Measurements from ENCODE around the gene TMEM179B. TPM values are rescaled to one million over a fixed set of nuclear protein-coding genes. Genes with fewer than 3 reads are reported as not detected.

Gene TMEM179B
- total RNA-seq, 1 experiment from 2014 or later = 51.6 TPM

DNA sequence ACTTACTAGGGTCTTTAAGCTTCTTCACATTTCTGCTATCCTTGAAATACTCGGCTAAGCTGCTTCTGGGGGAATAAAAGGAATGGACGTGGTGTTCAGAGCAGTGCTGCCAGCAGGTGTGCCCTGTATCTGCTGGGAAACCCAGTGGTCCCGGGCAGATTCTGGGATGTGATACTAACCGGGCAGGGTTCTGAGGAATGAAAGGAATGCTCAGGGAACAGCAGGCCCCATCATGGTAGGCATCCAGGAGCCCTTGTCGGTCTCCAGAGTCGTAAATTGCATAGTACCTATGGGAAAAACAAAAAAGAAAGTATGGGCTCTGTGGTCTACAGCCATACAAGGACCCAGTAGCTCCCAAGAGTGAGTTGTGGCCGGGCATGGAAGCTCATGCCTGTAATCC is 9.1 kb downstream of the TMEM179B start:
- Histone ChIP-seq H3K27me3 (ENCODE audit: insufficient read depth, low read length) (no peaks in the 10 kb centered on the region), H3K4me1 (ENCODE audit: control insufficient read depth in 1 of 2, insufficient read depth in 2 of 2, low read length in 2 of 2) (peaks cover 9% of the 10 kb centered on the region in 2 experiments; a peak in 3 of 4 replicates), H3K4me2 (ENCODE audit: low read length) (no peak overlapping the region), H3K9me2 (ENCODE audit: insufficient read depth) (no peaks in the 10 kb centered on the region), H3K79me2 (ENCODE audit: insufficient read depth, low read length) (peaks cover 8% of the 10 kb centered on the region), H3K4me3 (replicated peaks in 1 of 2; ENCODE audit: low read depth in 1 of 2, low read length in 2 of 2) (no peak overlapping the region), H3K36me3 (ENCODE audit: control insufficient read depth in 1 of 2, insufficient read depth in 2 of 2, low read length in 2 of 2) (peaks cover 55 to 73% of the 10 kb centered on the region in 2 experiments), H3K27ac (ENCODE audit: low read depth, low read length) (no peak overlapping the region), H3K9me3 (ENCODE audit: control insufficient read depth in 1 of 2, insufficient read depth in 1 of 2, low read depth in 1 of 2, low read length in 2 of 2) (no peaks in the 10 kb centered on the region), H2AFZ (ENCODE audit: low read depth, low read length, poor library complexity, severe bottlenecking) (no peak overlapping the region), H4K20me1 (ENCODE audit: insufficient read depth) (no peaks in the 10 kb centered on the region), H3K9ac (ENCODE audit: low read length) (no peak overlapping the region)
- ChIA-PET RAD21 (ENCODE audit: low non-redundant PET in 1 of 2, low total read pairs in 2 of 2, uncharacterized antibody in 2 of 2, unreplicated experiment in 2 of 2) (no interaction called here), POLR2A (interaction anchor here (2.5 kb wide), 1 partner anchor 45 kb away, joined by 6 read pairs; no protein-coding TSS in a partner anchor), CTCF (interaction anchor here (0.6 kb wide), 1 partner anchor 514 kb away, joined by 5 read pairs; no protein-coding TSS in a partner anchor)
- ATAC-seq = no peak
- no peak for TF ChIP-seq SIN3A (IDR thresholded peaks at IDR 0.05; ENCODE audit: low read depth)
- no peak for TF ChIP-seq RAD21 (IDR thresholded peaks at IDR 0.05; ENCODE audit: low read depth)
- TF ChIP-seq SRF (IDR thresholded peaks at IDR 0.05; ENCODE audit: low read depth) = no peak
- no peak for TF ChIP-seq ZNF274 (IDR thresholded peaks at IDR 0.05; ENCODE audit: low read depth, low read length)
- TF ChIP-seq CBX3 (IDR thresholded peaks at IDR 0.05; ENCODE audit: low read depth) = no peak
- no peak for TF ChIP-seq CTCF (IDR thresholded peaks at IDR 0.05 in 2 of 3, conservative IDR thresholded peaks at IDR 0.05 in 1 of 3; ENCODE audit: borderline replicate concordance in 1 of 3, insufficient read depth in 1 of 3, low read depth in 2 of 3, low read length in 2 of 3)
- no peak for TF ChIP-seq CEBPB (IDR thresholded peaks at IDR 0.05; ENCODE audit: low read depth)
- no peak for TF ChIP-seq TCF7L2 (IDR thresholded peaks at IDR 0.05; ENCODE audit: borderline replicate concordance, extremely low read depth, insufficient read depth, insufficient read length)
- TF ChIP-seq, protein P1, sequence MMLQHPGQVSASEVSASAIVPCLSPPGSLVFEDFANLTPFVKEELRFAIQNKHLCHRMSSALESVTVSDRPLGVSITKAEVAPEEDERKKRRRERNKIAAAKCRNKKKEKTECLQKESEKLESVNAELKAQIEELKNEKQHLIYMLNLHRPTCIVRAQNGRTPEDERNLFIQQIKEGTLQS (IDR thresholded peaks at IDR 0.05) = no peak
- DNase-seq (ENCODE audit: low read depth, low spot score) = no peak
- no TSS peak for BruUV-seq (replicated peaks)
- intact Hi-C loops (cut with micrococcal nuclease) = no loop called here
